Measurements from ENCODE around the gene MGME1. TPM values are rescaled to one million over a fixed set of nuclear protein-coding genes. Genes with fewer than 3 reads are reported as not detected.

MGME1 gene
- total and polyA plus RNA-seq, 2 of the 13 experiments (the other 11 are each of a cell fraction or from before 2014, with no cell fraction given): 36.7 to 66.6 TPM

- TF ChIP-seq MXD3 (CRISPR knock-in tag; IDR thresholded peaks at IDR 0.05): 0 out of 2 replicates have a peak, but pooled peaks have one; percentile 17
- TF ChIP-seq ZNF644 (CRISPR knock-in tag; IDR thresholded peaks at IDR 0.05; ENCODE audit: low read depth): peak; percentile 46; the same call in 1 of the 2 replicates
- peak; percentile 26; the same call in 1 of the 2 replicates for TF ChIP-seq MTA1 (CRISPR knock-in tag; IDR thresholded peaks at IDR 0.05; ENCODE audit: borderline replicate concordance)
- TF ChIP-seq AFF4 (CRISPR knock-in tag; IDR thresholded peaks at IDR 0.05): 0 out of 2 replicates have a peak, but pooled peaks have one; percentile 24
- no peak for TF ChIP-seq LBX2 (CRISPR knock-in tag; IDR thresholded peaks at IDR 0.05; ENCODE audit: borderline replicate concordance)
- TF ChIP-seq HNRNPUL1 (IDR thresholded peaks at IDR 0.05; ENCODE audit: low read depth, low read length): no peak
- TF ChIP-seq KDM4B (CRISPR knock-in tag; IDR thresholded peaks at IDR 0.05): 0 out of 2 replicates have a peak, but pooled peaks have one; percentile 8
- 0 out of 2 replicates have a peak, but pooled peaks have one; percentile 9 for TF ChIP-seq HDAC2 (CRISPR knock-in tag; IDR thresholded peaks at IDR 0.05)
- peak; percentile 22; the same call in 1 of the 2 replicates for TF ChIP-seq ZNF292 (CRISPR knock-in tag; IDR thresholded peaks at IDR 0.05; ENCODE audit: borderline replicate concordance, low read depth)
- 0 out of 2 replicates have a peak, but pooled peaks have one; percentile 32 for TF ChIP-seq ZNF142 (CRISPR knock-in tag; IDR thresholded peaks at IDR 0.05)
- peak; percentile 4; the same call in 1 of the 2 replicates for TF ChIP-seq THAP11 (CRISPR knock-in tag; IDR thresholded peaks at IDR 0.05)
- TF ChIP-seq ZC3H13 (CRISPR knock-in tag; IDR thresholded peaks at IDR 0.05): 0 out of 2 replicates have a peak, but pooled peaks have one; percentile 23
- TF ChIP-seq ZNF570 (CRISPR knock-in tag; IDR thresholded peaks at IDR 0.05; ENCODE audit: borderline replicate concordance): 0 out of 2 replicates have a peak, but pooled peaks have one; percentile 47
- peak; percentile 40; the same call in 1 of the 2 replicates for TF ChIP-seq ZFP82 (CRISPR knock-in tag; IDR thresholded peaks at IDR 0.05; ENCODE audit: borderline replicate concordance)
- no peak for TF ChIP-seq ZSCAN22 (CRISPR knock-in tag; IDR thresholded peaks at IDR 0.05)
Measured at GRCh38 chr20:17963114-17963897, 5.5 kb upstream of the MGME1 start (continued).

Measured in HepG2 (cell line).